Neural crest cell (in vitro differentiated cells): ENCODE data around the gene RASD1. TPM values are rescaled to one million over a fixed set of nuclear protein-coding genes. Genes with fewer than 3 reads are reported as not detected.
A peak's percentile ranks its signal among the peaks of the same experiment; 100 is the strongest.

Experiments
- DNase-seq: peaks from one replicate; pipeline ENCODE4 v3.0.0; 2021; ENCODE audit warnings: low read depth, mixed read lengths, low spot score
- H3K27ac Mint-ChIP-seq: one replicate; pipeline ENCODE4 v1.8.0; 2021; ENCODE audit warnings: mild to moderate bottlenecking, mixed read lengths; ENCODE audit not compliant: unreplicated experiment
- H3K27me3 Mint-ChIP-seq: 2 replicates; pipeline ENCODE4 v1.8.0; 2021; ENCODE audit warnings: low read depth, mild to moderate bottlenecking, mixed read lengths
- H3K36me3 Mint-ChIP-seq: 2 replicates; pipeline ENCODE4 v1.8.0; 2021; ENCODE audit warnings: low read depth, mild to moderate bottlenecking, mixed read lengths
- H3K4me1 Mint-ChIP-seq: 2 replicates; pipeline ENCODE4 v1.8.0; 2021; ENCODE audit warnings: mixed read lengths
- H3K4me3 Mint-ChIP-seq: one replicate; pipeline ENCODE4 v1.8.0; 2021; ENCODE audit warnings: mild to moderate bottlenecking, mixed read lengths
- H3K9me3 Mint-ChIP-seq: 2 replicates; pipeline ENCODE4 v1.8.0; 2021; ENCODE audit warnings: mixed read lengths
- total RNA-seq: library from RNA; stranded (reverse); gene quantifications from 2 replicates; pipeline ENCODE4 v1.2.1, GENCODE V29; 2021
- TF ChIP-seq, protein P1 (sequence below): fragments of 200-600 bp; sonication (generic); conservative IDR thresholded peaks from 2 replicates; pipeline ENCODE4 v1.5.0; 2021; ENCODE audit warnings: antibody characterized with exemption, mild to moderate bottlenecking

RASD1 gene
- total RNA-seq, 1 donor from 2014 or later, result 8.0 TPM

GRCh38 chr17:17484451-17484899, 11.7 kb downstream of the RASD1 start:
- H3K9me3 Mint-ChIP-seq, result no peaks in the 10 kb centered on the region
- peaks cover 25% of the 10 kb centered on the region for H3K36me3 Mint-ChIP-seq
- DNase-seq, result no peak
- no peaks in the 10 kb centered on the region for H3K27me3 Mint-ChIP-seq
- no peak overlapping the region for H3K27ac Mint-ChIP-seq
- peaks cover 7% of the 10 kb centered on the region for H3K4me1 Mint-ChIP-seq
- TF ChIP-seq, protein P1, sequence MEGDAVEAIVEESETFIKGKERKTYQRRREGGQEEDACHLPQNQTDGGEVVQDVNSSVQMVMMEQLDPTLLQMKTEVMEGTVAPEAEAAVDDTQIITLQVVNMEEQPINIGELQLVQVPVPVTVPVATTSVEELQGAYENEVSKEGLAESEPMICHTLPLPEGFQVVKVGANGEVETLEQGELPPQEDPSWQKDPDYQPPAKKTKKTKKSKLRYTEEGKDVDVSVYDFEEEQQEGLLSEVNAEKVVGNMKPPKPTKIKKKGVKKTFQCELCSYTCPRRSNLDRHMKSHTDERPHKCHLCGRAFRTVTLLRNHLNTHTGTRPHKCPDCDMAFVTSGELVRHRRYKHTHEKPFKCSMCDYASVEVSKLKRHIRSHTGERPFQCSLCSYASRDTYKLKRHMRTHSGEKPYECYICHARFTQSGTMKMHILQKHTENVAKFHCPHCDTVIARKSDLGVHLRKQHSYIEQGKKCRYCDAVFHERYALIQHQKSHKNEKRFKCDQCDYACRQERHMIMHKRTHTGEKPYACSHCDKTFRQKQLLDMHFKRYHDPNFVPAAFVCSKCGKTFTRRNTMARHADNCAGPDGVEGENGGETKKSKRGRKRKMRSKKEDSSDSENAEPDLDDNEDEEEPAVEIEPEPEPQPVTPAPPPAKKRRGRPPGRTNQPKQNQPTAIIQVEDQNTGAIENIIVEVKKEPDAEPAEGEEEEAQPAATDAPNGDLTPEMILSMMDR, result no peak
- H3K4me3 Mint-ChIP-seq, result no peak overlapping the region

GRCh38 chr17:17481860-17482259, 14.3 kb downstream of the RASD1 start:
- DNase-seq, result no peak
- no peaks in the 10 kb centered on the region for H3K9me3 Mint-ChIP-seq
- peaks cover 19% of the 10 kb centered on the region for H3K4me1 Mint-ChIP-seq
- no peak overlapping the region for H3K4me3 Mint-ChIP-seq
- H3K27me3 Mint-ChIP-seq, result no peaks in the 10 kb centered on the region
- no peak overlapping the region for H3K27ac Mint-ChIP-seq
- H3K36me3 Mint-ChIP-seq, result peaks cover 9% of the 10 kb centered on the region
- TF ChIP-seq, protein P1, result no peak

DNA sequence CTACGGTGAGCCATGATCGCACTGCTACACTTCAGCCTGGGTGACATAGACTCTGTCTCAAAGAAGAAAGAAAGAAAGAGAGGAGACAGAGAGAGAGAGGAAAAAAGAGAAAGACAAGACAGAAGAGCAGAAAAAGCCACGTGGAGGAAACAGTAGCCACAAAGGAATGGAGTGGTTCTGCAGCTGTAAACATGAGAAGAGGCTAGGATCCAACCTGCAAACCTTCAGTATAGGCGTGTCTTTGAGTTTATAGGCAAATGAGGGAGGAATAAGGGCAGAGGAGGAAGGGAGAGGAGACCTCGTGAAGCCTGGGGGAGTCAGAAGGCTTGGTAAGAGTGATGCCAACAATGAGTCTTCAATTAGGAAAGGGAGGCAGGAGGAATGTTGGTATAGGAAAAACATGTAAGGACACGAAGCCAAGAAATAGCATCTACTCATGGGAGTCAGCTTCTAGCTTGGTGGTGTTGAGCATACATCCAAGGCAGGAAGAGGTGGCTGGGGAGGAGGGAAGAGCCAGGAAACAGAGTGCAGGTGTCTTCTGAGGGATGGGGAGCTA, 15.5 kb downstream of the RASD1 start:
- TF ChIP-seq, protein P1, result no peak
- peaks cover 5% of the 10 kb centered on the region for H3K36me3 Mint-ChIP-seq
- DNase-seq, result no peak
- no peak overlapping the region for H3K27ac Mint-ChIP-seq
- H3K4me1 Mint-ChIP-seq, result peaks cover 19% of the 10 kb centered on the region
- no peaks in the 10 kb centered on the region for H3K27me3 Mint-ChIP-seq
- peak overlapping the region; percentile 9 for H3K4me3 Mint-ChIP-seq
- H3K9me3 Mint-ChIP-seq, result no peaks in the 10 kb centered on the region

- no peaks in the 10 kb centered on the region for H3K36me3 Mint-ChIP-seq
- H3K4me3 Mint-ChIP-seq, result peak overlapping the region; percentile 97
- H3K27me3 Mint-ChIP-seq, result no peaks in the 10 kb centered on the region
- no peak for DNase-seq
- no peak overlapping the region for H3K27ac Mint-ChIP-seq
- H3K9me3 Mint-ChIP-seq, result no peaks in the 10 kb centered on the region
- H3K4me1 Mint-ChIP-seq, result peaks cover 32% of the 10 kb centered on the region
- TF ChIP-seq, protein P1, result no peak
Observed at GRCh38 chr17:17479209-17479608, 17.0 kb downstream of the RASD1 start.

GRCh38 chr17:17476865-17477467, 19.2 kb downstream of the RASD1 start, which contains the start of gene MED9:
Gene MED9 (plus strand): TSS chr17:17477000. CDS start chr17:17477042, 42 bp downstream.
- H3K9me3 Mint-ChIP-seq, result no peaks in the 10 kb centered on the region
- DNase-seq, result peak; percentile 90
- H3K36me3 Mint-ChIP-seq, result no peaks in the 10 kb centered on the region
- H3K4me1 Mint-ChIP-seq, result peaks cover 50% of the 10 kb centered on the region
- TF ChIP-seq, protein P1, result no peak
- H3K27ac Mint-ChIP-seq, result peak within 1 kb of the TSS; percentile 90
- peak within 1 kb of the TSS; percentile 97 for H3K4me3 Mint-ChIP-seq
- no peaks in the 10 kb centered on the region for H3K27me3 Mint-ChIP-seq
